Measurements from ENCODE around the gene GPX2.

Gene GPX2

DNA sequence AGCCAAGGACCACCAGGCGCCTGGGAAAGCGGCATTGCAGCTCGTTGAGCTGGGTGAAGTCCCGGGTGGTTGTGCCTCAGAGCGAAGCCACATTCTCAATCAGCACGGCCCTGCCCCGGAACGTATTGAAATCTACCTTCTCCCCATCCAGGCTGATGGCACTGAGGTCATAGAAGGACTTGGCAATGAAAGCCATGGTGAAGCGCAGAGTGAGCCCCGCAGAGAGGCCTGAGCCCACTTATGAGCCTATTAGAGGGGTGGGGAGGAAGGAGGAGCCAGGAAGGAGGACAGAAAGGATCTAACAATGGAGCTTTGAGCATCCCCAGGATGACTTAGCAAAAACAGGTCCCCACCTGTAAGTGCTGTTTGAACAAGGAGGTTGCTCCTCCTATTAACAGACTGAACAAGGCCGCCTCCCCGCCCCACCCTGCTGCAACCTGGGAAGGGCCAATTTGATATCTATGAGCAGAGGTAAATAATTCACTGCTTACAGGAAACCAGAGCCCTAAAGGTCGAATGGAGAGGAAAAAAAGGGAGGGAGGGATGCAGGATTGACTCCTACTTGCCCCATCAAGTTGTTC lies at the start of gene GPX2:
Gene GPX2, minus strand, starts transcription at position 215 of the 581 bp plus-strand sequence. Its CDS starts 19 bp downstream, at position 196.
- no peak for DNase-seq

DNA sequence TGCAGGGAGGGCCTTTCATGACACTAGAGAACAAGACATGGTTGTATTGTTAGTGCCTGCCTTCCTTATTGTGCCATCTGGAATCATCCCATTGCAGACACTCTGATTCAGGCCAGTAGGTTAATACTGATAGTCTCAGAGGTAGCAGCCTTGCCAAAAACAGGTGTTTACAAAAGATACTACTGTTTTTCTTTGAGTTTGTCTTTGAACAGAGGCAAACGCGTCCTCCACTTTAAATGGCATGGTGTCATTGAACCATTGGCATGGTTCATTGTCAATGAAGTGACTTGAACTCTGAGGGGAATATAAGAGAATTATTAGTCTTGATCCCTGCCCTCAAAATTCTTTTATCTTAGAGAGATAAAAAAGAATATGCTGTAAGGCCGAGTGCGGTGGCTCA lies 48.4 kb upstream of the GPX2 start:
- no peak for DNase-seq

DNA sequence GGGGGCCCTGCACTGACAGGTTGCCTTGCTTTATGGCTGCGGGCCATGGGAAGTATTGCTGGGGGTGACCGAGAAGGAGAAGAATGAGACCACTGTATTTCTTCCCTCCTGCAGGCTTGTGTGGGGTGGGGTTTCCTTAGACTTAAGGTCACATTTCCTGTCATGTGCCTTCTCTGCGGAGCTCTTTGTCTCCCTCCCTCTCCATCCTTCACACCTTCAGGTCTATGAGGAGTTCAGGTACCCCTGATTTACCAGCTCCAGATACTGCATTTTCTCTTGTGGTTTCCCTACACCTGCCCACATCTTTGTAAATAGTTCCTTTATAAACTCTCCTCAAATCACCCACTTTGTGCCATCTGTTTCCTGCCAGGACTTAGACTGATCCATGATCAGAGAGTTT lies 47.8 kb upstream of the GPX2 start:
- DNase-seq, result no peak

DNA sequence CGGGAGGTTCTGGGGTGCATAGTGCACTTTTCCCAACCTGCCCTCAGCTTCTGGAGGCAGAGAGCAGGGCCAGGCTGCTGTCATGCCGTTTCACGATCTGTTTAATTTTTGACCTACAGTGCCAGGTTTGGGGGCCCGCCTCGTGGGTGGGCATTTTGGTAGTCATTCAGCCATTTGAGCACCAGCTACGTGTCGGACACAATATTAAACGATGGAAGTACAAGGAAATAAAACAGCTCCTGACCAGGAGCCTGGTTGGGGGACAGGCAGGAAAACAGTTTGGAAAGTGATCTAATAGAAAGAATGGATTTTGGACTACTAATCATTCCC lies 44.9 kb upstream of the GPX2 start:
- no peak for DNase-seq

DNA sequence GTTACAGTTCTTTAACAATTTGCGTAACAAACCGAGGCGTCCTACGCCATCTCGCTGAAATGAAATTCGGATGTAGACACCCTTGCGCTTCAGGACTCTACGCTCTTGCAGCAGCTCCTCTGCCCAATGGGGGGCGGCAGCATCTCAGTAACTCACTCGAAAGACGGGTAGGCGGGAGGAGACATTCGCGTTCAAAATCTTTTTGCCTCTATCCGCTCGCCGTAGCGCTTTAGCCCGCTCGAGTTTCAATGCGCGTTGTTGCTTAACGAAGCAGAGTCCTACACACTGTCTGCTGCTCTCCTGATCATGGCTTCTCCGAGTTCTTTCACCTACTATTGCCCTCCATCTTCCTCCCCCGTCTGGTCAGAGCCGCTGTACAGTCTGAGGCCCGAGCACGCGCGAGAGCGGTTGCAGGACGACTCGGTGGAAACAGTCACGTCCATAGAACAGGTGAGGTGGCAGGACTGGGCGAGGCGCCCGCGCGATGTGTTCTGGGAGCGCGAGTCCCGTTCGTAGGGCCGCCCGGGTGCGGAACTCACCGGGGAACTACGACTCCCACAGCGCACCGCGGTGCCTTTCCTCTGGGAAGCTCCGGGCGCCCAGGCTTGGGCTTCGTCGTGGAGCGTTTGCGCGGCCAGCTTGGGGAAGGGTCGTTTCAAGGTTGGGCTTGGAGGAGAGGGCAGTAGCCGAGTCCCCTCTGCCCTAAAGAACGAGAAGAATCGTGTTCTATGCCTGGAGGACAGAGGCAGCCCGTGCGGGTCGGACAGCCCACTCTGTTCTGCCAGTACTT lies 44.3 kb upstream of the GPX2 start, which contains the start of gene FNTB:
Gene FNTB, plus strand, starts transcription at position 248 of the 790 bp plus-strand sequence. Its CDS starts 59 bp downstream, at position 307.
- peak; percentile 93 for DNase-seq

DNA sequence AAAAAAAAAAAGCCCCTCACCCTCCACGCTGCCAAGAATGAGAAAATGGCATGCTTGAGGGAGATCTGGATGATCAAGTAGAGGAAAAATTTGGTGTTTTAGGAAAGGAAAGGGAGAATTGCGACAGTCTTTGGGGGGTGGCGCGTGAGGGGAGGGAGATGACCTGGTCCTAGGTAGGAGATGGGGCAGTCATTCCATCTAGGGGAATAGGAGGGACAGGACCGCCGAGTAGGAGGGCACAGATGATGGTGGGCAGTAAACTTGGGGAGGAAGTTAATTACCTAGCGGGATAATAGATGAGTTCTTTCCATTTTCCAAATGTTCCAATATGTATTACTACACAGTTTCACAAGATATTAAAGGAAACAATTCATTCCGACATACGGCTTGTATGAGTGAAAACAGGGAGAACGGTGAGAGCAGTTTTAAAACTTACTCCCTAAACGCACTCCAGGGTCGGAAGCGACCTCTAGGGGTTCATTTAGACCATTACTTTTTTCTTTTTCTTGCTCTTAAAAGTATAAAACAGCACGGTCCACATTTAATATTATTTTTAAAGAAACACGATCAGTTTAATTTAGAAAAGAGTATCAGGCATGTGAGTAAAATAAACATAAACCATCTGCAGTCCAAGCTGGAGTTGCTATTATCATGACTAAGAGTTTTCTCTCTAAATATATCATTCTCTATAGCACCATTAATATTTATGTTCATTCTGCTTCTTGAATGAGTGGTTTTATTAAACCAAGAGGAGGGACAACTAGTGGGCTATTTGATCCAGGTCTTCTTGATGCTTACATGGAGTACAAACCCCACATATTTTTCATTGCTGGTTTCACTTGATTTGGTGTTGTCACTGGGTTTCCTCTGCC lies 41.1 kb upstream of the GPX2 start:
- no peak for DNase-seq

DNA sequence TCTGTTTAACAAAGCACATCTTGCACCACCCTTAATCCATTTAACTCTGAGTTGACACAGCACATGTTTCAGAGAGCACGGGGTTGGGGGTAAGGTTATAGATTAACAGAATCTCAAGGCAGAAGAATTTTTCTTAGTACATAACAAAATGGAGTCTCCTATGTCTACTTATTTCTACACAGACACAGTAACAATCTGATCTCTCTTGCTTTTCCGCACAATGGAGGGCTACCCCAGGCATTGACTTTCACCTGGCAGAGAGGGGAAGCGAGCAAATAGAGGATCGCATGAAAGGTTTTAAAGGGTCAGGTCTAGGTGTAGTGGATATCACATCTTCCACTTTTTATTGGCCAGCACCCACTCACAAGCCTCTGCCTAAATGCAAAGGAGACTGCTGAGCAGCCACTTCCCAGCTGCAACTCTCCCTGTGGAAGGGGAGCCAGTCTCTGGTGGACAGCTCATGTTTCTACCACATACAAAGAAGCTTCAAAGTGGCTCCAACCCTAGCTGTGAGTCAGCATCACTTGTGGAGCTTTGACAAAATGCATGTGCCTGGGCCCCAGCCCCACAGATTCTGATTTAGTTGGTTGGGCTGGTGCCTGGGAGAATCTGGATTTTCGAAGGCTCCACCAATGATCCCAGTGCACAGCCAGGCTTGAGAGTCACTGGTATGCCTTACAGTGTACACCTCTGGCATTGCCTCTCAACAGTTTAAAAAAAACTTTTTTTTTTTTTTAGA lies 37.0 kb upstream of the GPX2 start:
- DNase-seq, result no peak

DNA sequence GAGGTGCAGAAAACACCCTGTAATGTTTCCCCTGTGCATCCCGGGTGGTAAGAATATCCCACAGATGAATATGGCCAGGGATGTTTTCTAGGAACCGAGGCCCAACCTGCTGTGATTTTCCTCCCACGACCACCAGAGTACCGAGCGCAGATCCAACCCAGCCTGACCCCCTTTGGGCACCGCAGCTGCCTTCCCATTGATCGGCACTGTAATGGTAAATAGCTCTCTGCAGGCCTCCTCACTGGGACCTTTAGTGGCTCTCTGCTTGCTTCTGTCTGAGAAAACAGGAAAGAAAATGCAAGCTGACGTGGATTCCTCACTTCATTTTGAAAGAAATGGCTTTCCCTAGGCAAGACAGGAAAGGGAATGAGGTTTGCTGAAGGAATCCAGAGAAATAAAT lies 32.0 kb upstream of the GPX2 start:
- DNase-seq, result no peak

DNA sequence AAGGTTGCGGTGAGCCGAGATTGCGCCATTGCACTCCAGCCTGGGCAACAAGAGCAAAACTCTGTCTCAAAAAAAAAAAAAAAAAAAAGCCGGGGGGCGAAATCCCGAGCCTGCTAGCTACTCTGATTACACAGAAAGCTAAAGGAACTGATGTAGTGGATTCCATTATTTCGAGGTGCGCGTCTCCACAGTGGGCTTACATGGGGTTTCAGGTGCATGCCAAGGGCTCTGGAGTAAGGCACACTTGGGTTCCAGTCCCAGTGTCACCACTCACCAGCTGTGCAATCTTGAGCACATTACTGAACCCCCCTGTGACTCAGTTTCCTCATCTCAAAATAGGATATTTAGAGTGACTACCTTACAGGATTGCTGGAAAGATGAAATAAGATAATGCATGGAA lies 31.3 kb upstream of the GPX2 start:
- no peak for DNase-seq

DNA sequence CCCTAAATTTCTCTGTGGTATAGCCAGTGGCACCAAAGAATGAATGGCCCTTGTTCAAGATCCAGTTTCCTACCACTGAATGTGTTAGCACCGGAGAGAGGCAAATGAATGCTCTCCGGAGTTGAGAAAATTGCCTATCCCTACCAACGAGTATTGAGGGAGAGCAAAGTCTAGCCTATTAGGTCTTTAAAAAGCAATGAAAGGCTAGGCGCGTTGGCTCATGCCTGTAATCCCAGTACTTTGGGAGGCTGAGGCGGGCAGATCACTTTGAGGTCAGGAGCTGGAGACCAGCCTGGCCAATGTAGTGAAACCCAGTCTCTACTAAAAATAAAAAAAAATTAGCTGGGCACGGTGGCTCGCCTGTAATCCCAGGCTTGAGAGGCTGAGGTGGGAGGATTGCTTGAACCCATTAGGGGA lies 30.5 kb upstream of the GPX2 start:
- DNase-seq, result no peak

DNA sequence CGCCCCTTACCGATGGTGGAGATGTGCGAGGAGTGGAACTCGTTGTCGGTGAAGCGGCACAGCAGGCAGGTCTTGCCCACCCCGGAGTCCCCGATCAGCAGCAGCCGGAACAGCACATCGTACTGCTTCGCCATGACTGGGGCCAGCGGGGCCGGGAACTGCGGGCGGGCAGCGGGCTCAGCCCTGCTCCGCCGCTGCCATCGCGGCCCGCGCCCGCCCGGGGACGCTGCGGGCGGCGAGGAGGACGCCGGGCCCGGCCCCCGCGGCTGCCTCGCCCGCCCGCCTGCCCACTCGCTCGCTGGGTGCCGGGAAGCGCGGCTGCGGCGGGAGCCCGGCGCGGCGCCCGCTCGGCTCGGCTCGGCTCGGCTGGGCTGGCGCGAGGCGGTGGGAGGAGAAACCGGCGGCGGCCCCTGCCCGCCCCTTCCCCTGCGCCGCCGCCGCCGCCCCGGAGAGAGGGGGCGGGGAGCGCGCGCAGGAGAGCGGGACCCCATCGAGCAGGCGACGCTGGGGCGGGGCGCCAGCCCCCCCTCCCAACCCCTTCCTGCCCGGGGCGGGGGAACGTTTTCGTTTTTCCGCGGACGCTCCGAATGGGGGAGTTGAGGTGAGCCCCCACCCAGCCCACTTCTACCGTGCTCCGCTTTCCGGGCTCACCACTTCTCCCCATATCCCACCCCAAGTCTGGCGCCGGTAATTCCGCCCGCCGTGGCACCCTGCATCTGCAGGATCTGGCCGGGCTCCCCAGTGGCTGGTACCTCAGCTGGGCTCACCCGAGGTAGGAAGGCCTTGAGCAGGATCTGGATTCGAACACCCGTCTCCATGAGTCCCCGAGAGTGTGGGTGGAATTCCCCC lies 29.6 kb upstream of the GPX2 start, which contains the start of gene RAB15:
Gene RAB15, minus strand, starts transcription at position 394 of the 849 bp plus-strand sequence. Its CDS starts 260 bp downstream, at position 134.
- no peak for DNase-seq

DNA sequence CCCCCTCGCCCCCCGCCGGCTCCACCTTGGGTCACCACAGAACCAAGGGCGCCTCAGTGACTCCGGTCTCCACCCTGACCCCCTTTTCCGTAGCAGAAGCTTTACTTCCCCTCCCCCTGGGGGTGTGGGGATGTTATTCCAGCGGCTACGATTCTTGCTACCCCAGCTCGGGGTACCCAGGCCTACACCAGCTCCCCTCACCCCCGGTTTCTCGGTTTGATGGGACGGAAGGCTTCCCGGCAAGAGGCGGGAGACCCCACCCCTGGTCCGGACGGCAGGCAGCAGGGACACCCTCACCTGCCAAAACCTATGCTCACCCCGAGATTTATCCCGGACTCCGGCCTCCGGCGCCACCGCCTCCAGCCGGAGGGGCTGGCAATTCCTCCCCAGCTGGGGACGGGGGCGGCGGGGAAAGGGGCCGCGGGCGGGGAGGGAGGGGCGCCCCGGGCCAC lies 29.0 kb upstream of the GPX2 start:
- DNase-seq, result no peak

DNA sequence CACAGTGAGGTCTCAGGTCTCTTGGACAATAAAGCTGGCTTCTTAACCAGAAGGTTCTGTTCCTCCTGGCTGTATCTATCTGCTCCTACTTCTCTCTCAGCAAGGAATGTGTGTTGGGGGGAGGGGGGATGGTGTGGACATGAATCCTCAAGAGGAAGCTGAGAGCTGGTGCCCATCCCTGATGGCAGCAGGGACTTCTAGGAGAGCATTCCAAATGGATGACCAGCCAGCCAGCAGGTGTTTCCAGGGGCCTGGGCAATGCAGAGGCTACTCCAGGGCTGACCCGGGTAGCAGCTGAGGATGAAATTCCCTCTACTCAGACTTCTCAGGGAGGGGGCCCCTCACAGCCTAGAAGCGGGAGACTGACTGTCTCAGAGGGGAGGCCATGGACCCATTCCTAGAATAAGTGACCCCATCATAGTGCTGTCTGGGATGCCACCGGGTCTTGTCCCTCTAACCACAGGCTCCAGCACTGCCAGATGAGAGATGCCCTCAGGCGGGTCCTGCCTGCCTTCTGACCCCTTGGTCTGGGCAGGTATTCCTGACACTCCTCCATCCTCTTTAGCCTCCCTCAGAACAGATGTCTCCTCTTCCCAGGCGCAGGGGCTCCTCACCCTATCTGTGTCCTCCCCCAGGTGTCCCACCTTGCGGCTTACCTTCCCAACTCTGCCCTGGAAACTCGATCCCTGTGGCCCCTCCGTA lies 28.4 kb upstream of the GPX2 start:
- DNase-seq, result no peak

DNA sequence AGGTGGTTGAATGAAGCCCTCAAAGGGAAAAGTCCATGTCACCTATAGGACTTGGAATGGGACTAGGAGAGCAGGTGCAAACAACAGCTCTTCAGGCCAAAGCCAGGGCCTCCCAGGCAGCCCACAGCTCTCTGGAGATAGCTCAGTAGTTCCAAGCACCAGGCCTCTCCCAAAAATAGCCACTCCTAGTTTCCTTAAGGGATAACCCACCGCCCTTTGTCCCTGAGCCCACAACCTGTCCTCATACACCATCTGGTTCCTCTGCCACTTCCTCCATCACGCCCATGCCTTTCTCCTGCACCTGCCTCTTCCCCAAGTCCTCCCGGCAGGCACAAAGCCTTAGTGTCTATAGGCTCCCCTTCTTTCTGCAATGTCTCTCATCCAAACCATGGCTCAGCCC lies 27.5 kb upstream of the GPX2 start:
- DNase-seq, result no peak

DNA sequence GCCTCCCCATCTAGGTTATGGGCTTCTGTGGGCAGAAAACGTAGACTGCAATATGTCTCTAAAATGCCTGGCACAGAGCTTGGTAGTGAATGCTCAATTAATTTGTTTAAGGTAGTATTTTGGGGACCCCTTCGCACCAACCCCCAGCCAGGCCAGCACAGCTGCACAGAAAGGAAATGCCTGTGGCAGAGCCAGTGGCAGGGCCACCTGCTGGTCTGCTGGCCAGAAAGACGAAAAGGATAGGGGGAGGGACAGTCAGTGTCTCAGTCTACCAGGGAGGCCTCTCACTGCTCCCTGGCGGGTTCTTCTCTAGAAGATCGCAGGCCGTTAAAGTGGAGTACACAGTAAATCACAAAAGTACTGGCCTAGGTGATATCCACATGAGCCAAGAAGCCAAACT lies 26.1 kb upstream of the GPX2 start:
- no peak for DNase-seq

DNA sequence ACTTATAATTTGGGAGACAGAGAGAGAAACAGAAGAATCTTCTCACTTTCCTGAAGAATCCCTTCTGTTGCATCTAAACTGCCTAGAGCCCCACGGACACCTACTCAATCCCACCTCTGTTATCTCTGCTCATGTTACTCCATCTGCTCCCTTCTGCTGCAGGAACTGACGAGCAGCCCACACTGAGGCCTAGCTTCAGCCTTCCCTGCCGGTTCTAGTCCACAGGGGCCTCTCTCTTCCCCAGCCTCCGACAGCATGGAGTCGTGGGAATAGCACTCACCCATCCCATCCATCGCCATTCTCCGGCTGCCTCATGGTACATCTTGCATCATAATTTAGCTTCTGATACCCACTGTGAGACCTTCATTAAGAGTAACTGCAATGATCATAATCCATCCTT lies 25.6 kb upstream of the GPX2 start:
- DNase-seq, result no peak

DNA sequence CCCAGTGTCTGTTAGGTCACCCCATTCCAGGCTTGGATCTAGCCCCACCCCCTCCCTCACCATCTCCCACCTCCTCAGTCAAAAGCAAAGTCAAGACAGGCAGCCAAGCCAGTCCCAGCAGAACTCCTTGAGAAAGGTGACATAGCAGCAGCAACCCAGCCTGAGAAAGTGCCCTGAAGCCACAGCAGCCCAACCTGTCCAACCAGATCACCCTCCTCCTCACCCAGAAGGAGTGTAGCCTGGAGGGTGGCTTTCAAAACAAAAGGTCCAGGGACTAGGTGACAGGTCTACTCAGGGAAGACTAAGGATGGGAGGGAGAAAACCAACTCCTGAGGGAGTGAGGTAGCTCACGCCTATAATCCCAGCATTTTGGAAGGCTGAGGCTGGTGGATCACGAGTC lies 24.4 kb upstream of the GPX2 start:
- no peak for DNase-seq

DNA sequence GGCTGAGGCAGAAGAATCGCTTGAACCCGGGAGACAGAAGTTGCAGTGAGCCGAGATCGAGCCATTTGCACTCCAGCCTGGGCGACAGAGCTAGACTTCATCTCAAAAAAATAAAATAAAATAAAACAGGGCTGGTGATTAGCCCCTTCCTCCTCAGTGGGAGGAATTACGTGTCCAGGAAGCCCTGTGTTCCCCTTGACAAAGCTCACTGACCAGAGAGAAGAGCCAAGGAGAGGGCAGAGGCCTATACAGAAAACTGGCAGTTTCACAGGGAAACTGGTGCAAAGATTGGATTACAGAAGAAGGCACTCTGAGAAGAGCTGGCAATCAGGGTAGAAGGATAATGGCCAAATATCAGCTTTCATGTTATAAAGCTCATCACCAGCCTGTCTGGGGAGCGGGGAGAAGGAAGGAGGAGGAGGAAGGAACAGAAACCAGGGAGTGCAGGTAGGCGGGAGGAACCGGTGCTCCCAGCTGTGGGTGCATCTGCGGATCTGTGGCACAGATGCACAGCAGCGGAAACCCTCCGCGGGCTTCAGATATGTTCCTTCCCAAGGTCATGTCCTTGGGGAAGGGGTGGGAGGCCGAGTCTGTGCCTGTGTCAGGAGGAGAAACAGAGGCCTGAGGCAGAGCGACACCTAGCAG lies 22.9 kb upstream of the GPX2 start:
- no peak for DNase-seq

DNA sequence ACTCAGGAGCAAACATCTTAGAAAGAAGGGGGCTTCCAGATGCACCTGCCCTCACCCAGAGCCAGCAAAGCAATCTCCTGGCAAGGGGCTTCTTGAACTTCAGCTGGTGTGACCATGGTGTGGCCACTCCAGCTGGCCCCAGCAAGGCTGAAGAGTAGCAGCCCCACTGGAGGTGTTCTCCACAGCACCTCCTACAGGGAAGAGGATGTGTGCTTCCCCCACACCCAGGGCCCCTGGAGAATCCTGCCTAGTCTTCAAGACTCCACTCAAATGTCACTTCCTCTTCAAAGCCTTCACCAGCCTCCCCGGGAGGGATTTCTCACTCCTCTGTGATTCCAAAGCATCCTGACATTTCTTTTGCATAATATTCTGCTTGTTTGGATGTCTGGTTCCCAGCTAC lies 21.1 kb upstream of the GPX2 start:
- DNase-seq, result no peak

DNA sequence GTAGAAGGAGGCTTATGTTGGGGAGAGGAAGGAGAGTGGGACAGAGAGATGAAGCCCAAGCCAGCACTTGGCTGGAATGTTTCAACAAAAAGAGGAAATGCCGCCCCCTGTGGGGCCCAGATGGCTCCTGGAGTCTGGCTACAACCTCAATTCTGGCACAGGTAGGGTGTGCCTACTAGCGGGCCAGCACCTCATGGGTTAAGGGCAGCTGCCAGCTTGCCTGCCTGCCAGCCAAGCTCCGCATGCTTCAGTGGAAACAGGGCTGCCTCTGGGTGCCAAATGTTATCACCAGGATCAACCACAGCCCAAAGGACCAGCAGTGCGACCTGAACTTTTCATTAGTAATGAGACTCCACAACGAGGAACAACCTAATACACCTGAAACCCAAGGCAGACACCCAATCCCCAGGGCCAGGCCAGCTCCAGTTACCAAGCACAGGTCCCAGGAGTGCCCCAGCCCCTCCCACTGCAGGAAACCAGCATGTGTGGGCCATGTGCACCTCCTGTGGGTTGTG lies 18.3 kb upstream of the GPX2 start:
- no peak for DNase-seq

Measured in CD4-positive, alpha-beta T cell treated with Interleukin-15 for 1 hour (primary cell).